Caco-2 (cell line): Measurements from ENCODE around the gene DQX1. TPM values are rescaled to one million over a fixed set of nuclear protein-coding genes. Genes with fewer than 3 reads are reported as not detected.
A peak's percentile ranks its signal among the peaks of the same experiment; 100 is the strongest.

Source experiments
- BruUV-seq: library from RNA; stranded (reverse); fragments of 400-500 nt; replicated peaks from 2 replicates; lab custom pipeline; 2021; lab: Mats Ljungman, UMichigan
- CTCF ChIA-PET: fragments of 300-600 bp; sonication (Branson Sonifier 250); formaldehyde crosslinking; loops from one replicate; lab custom pipeline; 2022; ENCODE audit warnings: antibody characterized with exemption; lab: Charles Lee
- POLR2A ChIA-PET: fragments of 300-600 bp; sonication (Branson Sonifier 250); formaldehyde crosslinking; loops from one replicate; lab custom pipeline; 2022; ENCODE audit warnings: antibody characterized with exemption; lab: Charles Lee
- DNase-seq, 2 experiments: peaks; one replicate each; pipeline versions ENCODE4 v3.0.0 to v3.0.0-alpha.2; 2020 to 2022
- H3K27me3 ChIP-seq: replicated peaks from 2 replicates; pipeline ENCODE4 v1.6.0; 2011; ENCODE audit warnings: low read length; ENCODE audit not compliant: control insufficient read depth, insufficient read depth
- H3K36me3 ChIP-seq: 2 replicates; pipeline ENCODE4 v1.5.1; 2011; ENCODE audit warnings: low read length; ENCODE audit not compliant: control insufficient read depth, insufficient read depth
- H3K4me1 ChIP-seq: fragments of 250-450 bp; sonication (Bioruptor Pico); 2 replicates; pipeline ENCODE4 v1.5.1; 2020; ENCODE audit warnings: mild to moderate bottlenecking
- H3K4me3 ChIP-seq: 2 replicates; pipeline ENCODE4 v1.5.1; 2011; ENCODE audit warnings: low read depth, mild to moderate bottlenecking, control low read depth, low read length
- H3K9me3 ChIP-seq: fragments of 250-450 bp; sonication (Bioruptor Pico); 2 replicates; pipeline ENCODE4 v1.5.1; 2020; ENCODE audit warnings: mild to moderate bottlenecking, moderate library complexity
- H3K27ac Mint-ChIP-seq: one replicate; pipeline ENCODE4 v1.8.0; 2022; ENCODE audit warnings: mixed read lengths; ENCODE audit not compliant: unreplicated experiment
- H3K27me3 Mint-ChIP-seq: one replicate; pipeline ENCODE4 v1.8.0; 2022; ENCODE audit warnings: mixed read lengths; ENCODE audit not compliant: insufficient read depth, unreplicated experiment
- H3K36me3 Mint-ChIP-seq: one replicate; pipeline ENCODE4 v1.8.0; 2022; ENCODE audit warnings: mild to moderate bottlenecking, mixed read lengths; ENCODE audit not compliant: insufficient read depth, unreplicated experiment
- H3K4me1 Mint-ChIP-seq: one replicate; pipeline ENCODE4 v1.8.0; 2022; ENCODE audit warnings: low read depth, mixed read lengths; ENCODE audit not compliant: unreplicated experiment
- H3K4me3 Mint-ChIP-seq: one replicate; pipeline ENCODE4 v1.8.0; 2022; ENCODE audit warnings: mild to moderate bottlenecking, moderate library complexity, mixed read lengths; ENCODE audit not compliant: unreplicated experiment
- H3K9me3 Mint-ChIP-seq: one replicate; pipeline ENCODE4 v1.8.0; 2022; ENCODE audit warnings: mixed read lengths; ENCODE audit not compliant: unreplicated experiment
- CTCF ChIP-seq, 2 experiments: fragments of 200-600 bp in 1 of 2; IDR thresholded peaks; 1 replicate in 1 of 2; 2 replicates in 1 of 2; pipeline versions ENCODE4 v1.5.1 to v1.8.0; 2011 to 2022; ENCODE audit warnings: antibody characterized with exemption in 1 of 2, control low read depth in 1 of 2, inconsistent platforms in 1 of 2, low read depth in 1 of 2, low read length in 1 of 2, mild to moderate bottlenecking in 1 of 2, moderate library complexity in 1 of 2; ENCODE audit not compliant: insufficient read depth in 1 of 2, severe bottlenecking in 1 of 2, unreplicated experiment in 1 of 2
- intact Hi-C: fragments of 100-400 bp; cut with micrococcal nuclease; formaldehyde crosslinking; loops from one replicate; pipeline ENCODE4 v1.10.0; 2022; ENCODE audit not compliant: unreplicated experiment
- total RNA-seq: library from RNA; stranded (reverse); gene quantifications from 2 replicates; pipeline ENCODE4 v1.2.3, GENCODE V29; 2022

Gene DQX1
- total RNA-seq, 1 experiment from 2014 or later: 0.50 TPM

- H3K27me3 Mint-ChIP-seq: no peaks in the 10 kb centered on the region
- peaks cover 13% of the 10 kb centered on the region for H3K4me1 Mint-ChIP-seq
- DNase-seq: no peak
- Histone ChIP-seq H3K4me3 (no peak overlapping the region), H3K36me3 (peaks cover 3% of the 10 kb centered on the region; the same call in 1 of the 2 replicates), H3K9me3 (no peaks in the 10 kb centered on the region), H3K4me1 (peaks cover 37% of the 10 kb centered on the region), H3K27me3 (no peaks in the 10 kb centered on the region)
- no peak overlapping the region for H3K4me3 Mint-ChIP-seq
- no peak for TF ChIP-seq CTCF (IDR thresholded peaks at IDR 0.05; ENCODE audit: insufficient read depth in 1 of 2, low read depth in 1 of 2, low read length in 1 of 2, severe bottlenecking in 1 of 2, unreplicated experiment in 1 of 2)
- CTCF ChIA-PET: no interaction called here
- H3K9me3 Mint-ChIP-seq: no peaks in the 10 kb centered on the region
- no TSS peak for BruUV-seq
- no peak overlapping the region for H3K27ac Mint-ChIP-seq
- POLR2A ChIA-PET: no interaction called here
- intact Hi-C loops: no loop called here
- H3K36me3 Mint-ChIP-seq: peaks cover 31% of the 10 kb centered on the region
Measured at GRCh38 chr2:74491648-74492544, 34.1 kb downstream of the DQX1 start.

- Mint-ChIP-seq H3K27me3 (no peaks in the 10 kb centered on the region), H3K36me3 (peaks cover 41% of the 10 kb centered on the region), H3K27ac (peak overlapping the region; percentile 39), H3K4me3 (no peak overlapping the region), H3K9me3 (no peaks in the 10 kb centered on the region), H3K4me1 (peaks cover 22% of the 10 kb centered on the region)
- Histone ChIP-seq H3K4me1 (peaks cover 37% of the 10 kb centered on the region), H3K4me3 (no peak overlapping the region), H3K36me3 (peaks cover 2% of the 10 kb centered on the region; the same call in 1 of the 2 replicates), H3K27me3 (no peaks in the 10 kb centered on the region), H3K9me3 (no peaks in the 10 kb centered on the region)
- ChIA-PET POLR2A (interaction anchor here (0.7 to 2.0 kb wide), 4 partner anchors 12 to 89 kb away, joined by 3 to 17 read pairs (median 6); partner anchors contain the start of genes LBX2 and MRPL53), CTCF (interaction anchor here (1.1 to 2.0 kb wide), 4 partner anchors 9 to 49 kb away, joined by 3 to 9 read pairs (median 5); partner anchors contain the start of genes LBX2 and PCGF1)
- BruUV-seq: no TSS peak
- TF ChIP-seq CTCF (IDR thresholded peaks at IDR 0.05; ENCODE audit: insufficient read depth in 1 of 2, low read depth in 1 of 2, low read length in 1 of 2, severe bottlenecking in 1 of 2, unreplicated experiment in 1 of 2): no peak
- DNase-seq: no peak
- intact Hi-C loops: loop anchor here (1.0 kb wide), 2 partner anchors 8 to 12 kb away; no protein-coding TSS in a partner anchor
Measured at GRCh38 chr2:74489906-74490305, 36.1 kb downstream of the DQX1 start.
